DMS 273 (cell line): ENCODE data around the gene RASIP1.
"Not testable (repeated sequence)": the region's sequence is repeated elsewhere in the genome, so short reads cannot be mapped to it uniquely, and the experiment has no call there.

ENCODE experiments used
- DNase-seq: peaks from one replicate; lab custom pipeline; 2025; ENCODE audit not compliant: unreplicated experiment; lab: John Stamatoyannopoulos, UW

The RASIP1 gene

GRCh38 chr19:48740164-48740972 lies at the start of gene RASIP1:
Gene RASIP1, minus strand, starts transcription at chr19:48740610. Its CDS starts 328 bp downstream, at chr19:48740282.
- DNase-seq: no peak

- DNase-seq: not testable (repeated sequence)
Observed at GRCh38 chr19:48787331-48787730, 46.9 kb upstream of the RASIP1 start.

- not testable (repeated sequence) for DNase-seq
Observed at GRCh38 chr19:48786422-48786821, 46.0 kb upstream of the RASIP1 start.

GRCh38 chr19:48784527-48784926 lies 44.1 kb upstream of the RASIP1 start:
- DNase-seq: no peak

- DNase-seq: no peak
Observed at GRCh38 chr19:48780631-48781391, 40.4 kb upstream of the RASIP1 start.

GRCh38 chr19:48779636-48780035 lies 39.2 kb upstream of the RASIP1 start:
- DNase-seq: no peak

GRCh38 chr19:48777720-48778119 lies 37.3 kb upstream of the RASIP1 start:
- DNase-seq: no peak

- no peak for DNase-seq
Observed at GRCh38 chr19:48777139-48777538, 36.7 kb upstream of the RASIP1 start.

- no peak for DNase-seq
Observed at GRCh38 chr19:48772503-48772953, 32.1 kb upstream of the RASIP1 start.

GRCh38 chr19:48770734-48771472 lies 30.5 kb upstream of the RASIP1 start:
- no peak for DNase-seq

GRCh38 chr19:48770266-48770665 lies 29.9 kb upstream of the RASIP1 start:
- DNase-seq: no peak

GRCh38 chr19:48768994-48769713 lies 28.7 kb upstream of the RASIP1 start:
- DNase-seq: no peak

GRCh38 chr19:48768171-48768753 lies 27.9 kb upstream of the RASIP1 start:
- DNase-seq: not testable (repeated sequence)

- DNase-seq: not testable (repeated sequence)
Observed at GRCh38 chr19:48765816-48766215, 25.4 kb upstream of the RASIP1 start.

- no peak for DNase-seq
Observed at GRCh38 chr19:48760504-48761205, 20.2 kb upstream of the RASIP1 start.

GRCh38 chr19:48757741-48758144 lies 17.3 kb upstream of the RASIP1 start:
- DNase-seq: no peak

- DNase-seq: no peak
Observed at GRCh38 chr19:48757089-48757675, 16.8 kb upstream of the RASIP1 start.

GRCh38 chr19:48756686-48757085 lies 16.3 kb upstream of the RASIP1 start:
- DNase-seq: no peak

GRCh38 chr19:48756212-48756611 lies 15.8 kb upstream of the RASIP1 start:
- no peak for DNase-seq
